ENCODE measurements around the gene UCP3. TPM values are rescaled to one million over a fixed set of nuclear protein-coding genes. Genes with fewer than 3 reads are reported as not detected.
A peak's percentile ranks its signal among the peaks of the same experiment; 100 is the strongest.

The UCP3 gene
- total RNA-seq, 1 donor from 2014 or later, result 3.7 TPM

GRCh38 chr11:73981051-73981805, 27.7 kb downstream of the UCP3 start:
- no peak for TF ChIP-seq CTCF (conservative IDR thresholded peaks at IDR 0.05)
- Mint-ChIP-seq H3K4me3 (peak overlapping the region; percentile 99), H3K4me1 (ENCODE audit: unreplicated experiment) (peaks cover 22% of the 10 kb centered on the region), H3K9me3 (no peaks in the 10 kb centered on the region), H3K27ac (peak overlapping the region; percentile 98), H3K27me3 (peaks cover 7% of the 10 kb centered on the region), H3K36me3 (no peaks in the 10 kb centered on the region)
- no peak for DNase-seq (ENCODE audit: extremely low spot score, unreplicated experiment)

DNA sequence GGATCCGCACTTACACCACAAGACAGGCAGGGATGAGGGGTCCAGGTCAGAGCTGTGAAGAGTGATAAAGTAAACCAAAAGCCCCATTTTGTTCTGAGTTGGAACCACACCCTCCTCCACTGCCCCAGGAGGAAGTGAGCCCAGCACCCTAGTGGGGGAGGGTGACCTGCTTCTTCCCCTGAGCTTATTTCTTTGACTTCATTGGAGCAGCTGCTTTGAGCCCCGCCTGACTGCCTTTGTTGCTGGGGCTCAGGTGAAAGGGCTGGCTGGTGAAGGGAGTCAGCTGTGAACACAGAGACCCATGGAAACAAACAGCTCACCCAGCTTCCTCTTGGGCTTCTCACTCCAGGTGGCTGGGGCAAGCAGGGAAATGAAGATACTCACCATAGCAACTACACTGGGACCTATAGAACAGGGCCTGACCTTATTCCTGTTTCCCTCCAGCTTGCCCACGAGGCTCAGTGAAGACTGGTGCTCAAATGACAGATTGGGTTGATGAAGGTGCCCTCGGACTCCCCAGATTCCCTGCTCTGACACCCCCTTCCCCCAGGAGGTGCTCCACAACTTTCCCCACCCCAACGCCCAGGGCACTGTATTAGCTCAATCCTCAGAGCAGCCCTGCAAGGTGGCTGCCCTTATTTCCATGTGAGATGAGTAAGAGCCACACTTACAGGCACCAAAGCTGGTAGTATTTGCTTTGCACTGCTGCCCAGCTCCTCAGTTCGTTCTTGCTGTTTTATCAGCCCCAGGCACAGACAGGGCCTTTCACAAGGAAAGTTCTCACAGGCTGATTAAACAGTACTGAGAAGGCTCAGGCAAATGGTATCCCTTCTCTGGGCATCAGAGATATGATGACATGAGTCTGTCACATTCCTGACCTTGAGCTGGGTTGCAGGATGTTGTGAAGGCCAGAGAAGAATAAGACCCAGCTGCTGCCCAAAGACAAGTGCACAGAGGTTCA, 28.6 kb downstream of the UCP3 start:
- Mint-ChIP-seq H3K4me1 (ENCODE audit: unreplicated experiment) (peaks cover 24% of the 10 kb centered on the region), H3K9me3 (no peaks in the 10 kb centered on the region), H3K27me3 (peaks cover 7% of the 10 kb centered on the region), H3K27ac (peak overlapping the region; percentile 79), H3K36me3 (peaks cover 3% of the 10 kb centered on the region), H3K4me3 (peak overlapping the region; percentile 99)
- no peak for TF ChIP-seq CTCF (conservative IDR thresholded peaks at IDR 0.05)
- no peak for DNase-seq (ENCODE audit: extremely low spot score, unreplicated experiment)

DNA sequence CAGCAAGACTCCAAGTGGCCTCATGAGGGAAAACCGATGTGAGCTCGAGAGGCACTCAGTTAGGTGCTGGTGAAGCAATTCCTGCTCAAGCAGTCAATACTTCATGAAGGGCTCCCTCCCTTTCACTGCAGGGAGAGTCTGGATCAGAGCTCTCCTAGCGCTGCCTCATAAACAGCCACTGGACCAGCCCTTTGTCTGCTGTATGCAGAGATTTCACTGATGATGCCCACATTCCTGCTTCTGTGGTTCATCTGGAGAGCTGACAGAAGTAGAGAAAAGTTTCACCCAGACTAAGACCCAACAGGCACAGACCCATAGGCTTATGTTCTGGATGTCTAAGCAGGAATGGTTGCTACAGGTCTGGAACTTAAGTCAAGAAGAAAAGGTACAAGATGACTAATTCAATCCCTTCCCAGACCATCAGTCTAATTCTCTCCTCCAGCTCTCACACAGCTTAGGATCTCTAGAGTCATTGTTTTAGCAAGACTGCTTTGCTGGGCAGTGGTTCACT, 30.3 kb downstream of the UCP3 start:
- peak overlapping the region; percentile 33 for H3K27ac Mint-ChIP-seq
- H3K9me3 Mint-ChIP-seq, result no peaks in the 10 kb centered on the region
- H3K4me3 Mint-ChIP-seq, result peak overlapping the region; percentile 56

DNA sequence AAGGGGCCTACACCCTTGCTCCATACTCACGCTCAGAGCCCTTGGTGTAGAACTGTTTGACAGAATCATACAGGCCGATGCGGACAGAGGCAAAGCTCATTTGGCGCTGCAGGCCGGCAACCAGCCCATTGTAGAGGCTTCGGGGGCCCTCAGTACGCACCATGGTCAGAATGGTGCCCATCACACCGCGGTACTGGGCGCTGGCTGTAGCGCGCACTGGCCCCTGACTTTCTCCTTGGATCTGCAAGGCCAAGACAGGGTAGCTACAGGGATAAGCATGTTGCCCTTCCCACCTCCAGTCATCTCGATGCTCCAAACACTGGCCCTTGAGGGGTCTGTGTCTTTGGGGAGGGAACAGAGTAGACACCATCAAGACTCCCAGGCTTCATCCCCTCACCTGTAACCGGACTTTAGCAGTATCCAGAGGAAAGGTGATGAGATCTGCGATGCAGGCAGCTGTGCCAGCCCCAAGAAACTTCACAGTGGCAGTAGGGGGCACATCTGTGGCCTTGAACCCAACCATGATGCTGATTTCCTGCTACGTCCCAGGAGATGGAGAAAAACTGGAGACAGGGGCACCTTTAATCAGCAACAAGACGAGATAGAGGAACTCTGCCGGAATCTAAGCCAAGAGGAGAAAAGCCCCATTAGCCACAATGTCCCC, 30.9 kb downstream of the UCP3 start:
- Mint-ChIP-seq H3K9me3 (no peaks in the 10 kb centered on the region), H3K36me3 (peaks cover 4% of the 10 kb centered on the region), H3K4me3 (no peak overlapping the region), H3K27ac (no peak overlapping the region), H3K27me3 (peaks cover 6% of the 10 kb centered on the region), H3K4me1 (ENCODE audit: unreplicated experiment) (peaks cover 24% of the 10 kb centered on the region)
- DNase-seq (ENCODE audit: extremely low spot score, unreplicated experiment), result no peak
- no peak for TF ChIP-seq CTCF (conservative IDR thresholded peaks at IDR 0.05)

More for the DNA sequence above, 30.3 kb downstream of the UCP3 start:
- DNase-seq (ENCODE audit: extremely low spot score, unreplicated experiment), result no peak
- peaks cover 26% of the 10 kb centered on the region for H3K4me1 Mint-ChIP-seq (ENCODE audit: unreplicated experiment)
- no peak for TF ChIP-seq CTCF (conservative IDR thresholded peaks at IDR 0.05)
- H3K27me3 Mint-ChIP-seq, result peaks cover 7% of the 10 kb centered on the region
- H3K36me3 Mint-ChIP-seq, result peaks cover 4% of the 10 kb centered on the region

DNA sequence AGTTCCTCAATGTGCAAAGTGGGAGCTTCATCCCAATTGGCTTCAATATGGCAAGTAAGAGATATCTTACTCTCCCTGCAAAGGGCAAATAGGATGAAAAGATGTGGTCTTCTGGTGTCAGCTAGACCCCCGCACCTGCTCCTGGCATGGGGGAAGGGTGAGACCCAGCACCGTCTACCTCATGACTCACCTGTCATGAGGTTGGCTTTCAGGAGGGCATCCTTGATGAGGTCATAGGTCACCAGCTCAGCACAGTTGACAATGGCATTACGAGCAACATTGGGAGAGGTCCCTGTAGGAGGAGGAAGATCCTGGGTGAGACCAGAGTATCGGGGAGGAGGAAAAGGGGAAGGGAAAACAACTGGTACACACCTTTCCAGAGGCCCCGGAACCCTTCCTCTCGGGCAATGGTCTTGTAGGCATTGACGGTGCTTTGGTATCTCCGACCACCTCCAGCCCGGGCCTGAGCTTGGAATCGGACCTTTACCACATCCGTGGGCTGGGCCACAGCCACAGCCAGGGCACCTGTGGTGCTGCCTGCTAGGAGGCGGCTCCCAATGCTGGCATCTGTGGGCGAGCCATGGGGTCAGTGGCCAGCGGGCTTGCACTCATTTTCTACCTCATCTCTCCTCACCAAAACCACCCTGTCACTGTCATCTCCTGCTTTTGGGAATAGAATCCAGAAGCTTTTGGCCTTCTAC, 32.3 kb downstream of the UCP3 start:
- Mint-ChIP-seq H3K27me3 (no peaks in the 10 kb centered on the region), H3K4me1 (ENCODE audit: unreplicated experiment) (peaks cover 24% of the 10 kb centered on the region), H3K27ac (no peak overlapping the region), H3K4me3 (peak overlapping the region; percentile 7), H3K9me3 (no peaks in the 10 kb centered on the region), H3K36me3 (peaks cover 4% of the 10 kb centered on the region)
- DNase-seq (ENCODE audit: extremely low spot score, unreplicated experiment), result no peak
- TF ChIP-seq CTCF (conservative IDR thresholded peaks at IDR 0.05), result no peak
